PC-9 (cell line): ENCODE measurements around the gene CES1.
"Not testable (repeated sequence)": the region's sequence is repeated elsewhere in the genome, so short reads cannot be mapped to it uniquely, and the experiment has no call there.

Experiments
- EZH2 ChIP-seq: fragments of 200-600 bp; sonication (generic); IDR thresholded peaks from 2 replicates; pipeline ENCODE4 v1.8.0; 2017; ENCODE audit warnings: antibody characterized with exemption, low read depth
- TF ChIP-seq, protein P1 (sequence below): fragments of 200-600 bp; sonication (generic); conservative IDR thresholded peaks from 2 replicates; pipeline ENCODE4 v1.6.1; 2017; ENCODE audit warnings: mixed run types, antibody characterized with exemption, mild to moderate bottlenecking, moderate library complexity

GRCh38 chr16:55857650-55858049, 24.8 kb upstream of the CES1 start:
- TF ChIP-seq, protein P1, sequence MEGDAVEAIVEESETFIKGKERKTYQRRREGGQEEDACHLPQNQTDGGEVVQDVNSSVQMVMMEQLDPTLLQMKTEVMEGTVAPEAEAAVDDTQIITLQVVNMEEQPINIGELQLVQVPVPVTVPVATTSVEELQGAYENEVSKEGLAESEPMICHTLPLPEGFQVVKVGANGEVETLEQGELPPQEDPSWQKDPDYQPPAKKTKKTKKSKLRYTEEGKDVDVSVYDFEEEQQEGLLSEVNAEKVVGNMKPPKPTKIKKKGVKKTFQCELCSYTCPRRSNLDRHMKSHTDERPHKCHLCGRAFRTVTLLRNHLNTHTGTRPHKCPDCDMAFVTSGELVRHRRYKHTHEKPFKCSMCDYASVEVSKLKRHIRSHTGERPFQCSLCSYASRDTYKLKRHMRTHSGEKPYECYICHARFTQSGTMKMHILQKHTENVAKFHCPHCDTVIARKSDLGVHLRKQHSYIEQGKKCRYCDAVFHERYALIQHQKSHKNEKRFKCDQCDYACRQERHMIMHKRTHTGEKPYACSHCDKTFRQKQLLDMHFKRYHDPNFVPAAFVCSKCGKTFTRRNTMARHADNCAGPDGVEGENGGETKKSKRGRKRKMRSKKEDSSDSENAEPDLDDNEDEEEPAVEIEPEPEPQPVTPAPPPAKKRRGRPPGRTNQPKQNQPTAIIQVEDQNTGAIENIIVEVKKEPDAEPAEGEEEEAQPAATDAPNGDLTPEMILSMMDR, result not testable (repeated sequence)
- TF ChIP-seq EZH2, result not testable (repeated sequence)
